ENCODE data around the gene POLR2A. TPM values are rescaled to one million over a fixed set of nuclear protein-coding genes. Genes with fewer than 3 reads are reported as not detected.

Gene POLR2A
- total RNA-seq, 1 donor from 2014 or later: 91.3 TPM

DNA sequence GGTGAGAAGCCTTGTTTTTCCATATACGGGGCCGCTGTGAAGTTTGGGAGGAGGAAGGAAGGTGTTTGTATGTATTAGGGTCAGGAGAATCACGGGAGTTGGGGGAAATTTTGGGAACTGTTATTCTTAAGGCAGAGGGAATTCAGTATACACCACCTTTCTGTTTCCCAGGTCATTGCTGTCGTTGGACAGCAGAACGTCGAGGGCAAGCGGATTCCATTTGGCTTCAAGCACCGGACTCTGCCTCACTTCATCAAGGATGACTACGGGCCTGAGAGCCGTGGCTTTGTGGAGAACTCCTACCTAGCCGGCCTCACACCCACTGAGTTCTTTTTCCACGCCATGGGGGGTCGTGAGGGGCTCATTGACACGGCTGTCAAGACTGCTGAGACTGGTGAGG is 17.6 kb downstream of the POLR2A start:
- Histone ChIP-seq H3K9ac (ENCODE audit: low read depth in 1 of 3, low read length in 3 of 3) (no peak overlapping the region), H3K4me1 (ENCODE audit: control insufficient read depth in 3 of 3, insufficient read depth in 3 of 3, low read length in 3 of 3) (peaks cover 0 to 7% (median 0%) of the 10 kb centered on the region in 3 donors), H3K9me3 (ENCODE audit: control insufficient read depth in 3 of 3, low read length in 3 of 3) (no peaks in the 10 kb centered on the region), H3K27ac (ENCODE audit: low read depth, low read length) (no peak overlapping the region), H3K27me3 (ENCODE audit: control insufficient read depth in 3 of 3, insufficient read depth in 3 of 3, low read length in 3 of 3) (no peaks in the 10 kb centered on the region), H3K36me3 (ENCODE audit: control insufficient read depth in 3 of 3, insufficient read depth in 3 of 3, low read length in 3 of 3) (peaks cover 75 to 89% (median 89%) of the 10 kb centered on the region in 3 donors), H3K4me3 (ENCODE audit: low read length in 3 of 3) (no peak overlapping the region)

DNA sequence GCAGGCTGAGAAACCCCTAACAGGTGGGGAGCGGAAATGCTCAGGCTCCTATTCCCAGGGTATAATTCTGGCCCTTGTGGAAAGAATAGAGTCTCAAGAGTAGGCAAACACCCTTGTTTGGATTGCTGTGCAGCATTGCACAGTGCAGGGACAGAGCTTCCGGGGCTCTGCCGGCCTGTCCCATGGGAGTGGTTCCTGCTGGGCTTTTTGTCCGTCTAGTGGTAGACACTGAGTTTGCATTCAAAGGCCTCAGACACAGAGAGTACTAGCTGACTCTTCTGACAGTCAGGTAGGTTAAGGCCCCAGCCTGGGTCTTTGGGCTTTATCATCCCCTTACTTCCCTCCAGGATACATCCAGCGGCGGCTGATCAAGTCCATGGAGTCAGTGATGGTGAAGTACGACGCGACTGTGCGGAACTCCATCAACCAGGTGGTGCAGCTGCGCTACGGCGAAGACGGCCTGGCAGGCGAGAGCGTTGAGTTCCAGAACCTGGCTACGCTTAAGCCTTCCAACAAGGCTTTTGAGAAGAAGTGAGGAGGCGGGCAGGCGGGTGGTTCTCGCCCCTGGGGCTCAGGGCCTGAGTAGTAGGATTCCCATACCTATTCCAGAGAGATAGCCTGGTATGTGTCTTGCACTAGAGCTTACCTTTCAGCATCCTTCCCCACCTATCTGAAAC is 18.1 kb downstream of the POLR2A start:
- H3K36me3 ChIP-seq (ENCODE audit: control insufficient read depth in 3 of 3, insufficient read depth in 3 of 3, low read length in 3 of 3): peaks cover 72 to 88% (median 86%) of the 10 kb centered on the region in 3 donors
- H3K4me1 ChIP-seq (ENCODE audit: control insufficient read depth in 3 of 3, insufficient read depth in 3 of 3, low read length in 3 of 3): peaks cover 0 to 5% (median 0%) of the 10 kb centered on the region in 3 donors
- H3K4me3 ChIP-seq (ENCODE audit: low read length in 3 of 3): no peak overlapping the region
- no peaks in the 10 kb centered on the region for H3K9me3 ChIP-seq (ENCODE audit: control insufficient read depth in 3 of 3, low read length in 3 of 3)
- H3K27ac ChIP-seq (ENCODE audit: low read depth, low read length): no peak overlapping the region
- no peaks in the 10 kb centered on the region for H3K27me3 ChIP-seq (ENCODE audit: control insufficient read depth in 3 of 3, insufficient read depth in 3 of 3, low read length in 3 of 3)
- no peak overlapping the region for H3K9ac ChIP-seq (ENCODE audit: low read depth in 1 of 3, low read length in 3 of 3)

DNA sequence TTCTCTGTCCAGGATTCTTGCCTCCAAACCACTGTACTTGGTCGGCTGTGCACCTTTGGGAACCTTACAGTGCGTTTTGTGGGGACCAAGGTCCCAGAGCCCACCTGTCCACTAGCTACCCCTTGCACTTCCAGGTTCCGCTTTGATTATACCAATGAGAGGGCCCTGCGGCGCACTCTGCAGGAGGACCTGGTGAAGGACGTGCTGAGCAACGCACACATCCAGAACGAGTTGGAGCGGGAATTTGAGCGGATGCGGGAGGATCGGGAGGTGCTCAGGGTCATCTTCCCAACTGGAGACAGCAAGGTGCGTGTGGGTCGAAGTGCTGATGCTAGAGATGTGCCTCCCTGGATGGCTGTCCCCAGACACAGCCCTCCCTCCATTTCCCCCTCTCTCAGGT is 18.8 kb downstream of the POLR2A start:
- peaks cover 0 to 2% (median 0%) of the 10 kb centered on the region in 3 donors for H3K4me1 ChIP-seq (ENCODE audit: control insufficient read depth in 3 of 3, insufficient read depth in 3 of 3, low read length in 3 of 3)

DNA sequence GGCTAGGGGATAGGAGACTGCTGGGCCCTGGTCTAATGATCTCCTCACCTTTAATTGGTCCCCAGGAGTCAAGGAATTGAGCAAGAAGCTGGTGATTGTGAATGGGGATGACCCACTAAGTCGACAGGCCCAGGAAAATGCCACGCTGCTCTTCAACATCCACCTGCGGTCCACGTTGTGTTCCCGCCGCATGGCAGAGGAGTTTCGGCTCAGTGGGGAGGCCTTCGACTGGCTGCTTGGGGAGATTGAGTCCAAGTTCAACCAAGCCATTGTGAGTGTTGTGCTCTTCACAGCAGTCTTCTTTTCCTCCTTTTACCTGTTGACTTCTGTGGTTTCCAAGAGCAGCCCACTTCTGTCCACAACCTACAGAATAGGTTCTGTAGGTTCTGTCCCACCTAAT is 19.4 kb downstream of the POLR2A start:
- peaks cover 68 to 85% (median 83%) of the 10 kb centered on the region in 3 donors for H3K36me3 ChIP-seq (ENCODE audit: control insufficient read depth in 3 of 3, insufficient read depth in 3 of 3, low read length in 3 of 3)
- no peak overlapping the region for H3K27ac ChIP-seq (ENCODE audit: low read depth, low read length)
- H3K27me3 ChIP-seq (ENCODE audit: control insufficient read depth in 3 of 3, insufficient read depth in 3 of 3, low read length in 3 of 3): no peaks in the 10 kb centered on the region
- no peak overlapping the region for H3K9ac ChIP-seq (ENCODE audit: low read depth in 1 of 3, low read length in 3 of 3)
- no peak overlapping the region for H3K4me3 ChIP-seq (ENCODE audit: low read length in 3 of 3)
- no peaks in the 10 kb centered on the region for H3K4me1 ChIP-seq (ENCODE audit: control insufficient read depth in 3 of 3, insufficient read depth in 3 of 3, low read length in 3 of 3)
- no peaks in the 10 kb centered on the region for H3K9me3 ChIP-seq (ENCODE audit: control insufficient read depth in 3 of 3, low read length in 3 of 3)

More for the DNA sequence above, 18.8 kb downstream of the POLR2A start:
- Histone ChIP-seq H3K9ac (ENCODE audit: low read depth in 1 of 3, low read length in 3 of 3) (no peak overlapping the region), H3K27ac (ENCODE audit: low read depth, low read length) (no peak overlapping the region), H3K27me3 (ENCODE audit: control insufficient read depth in 3 of 3, insufficient read depth in 3 of 3, low read length in 3 of 3) (no peaks in the 10 kb centered on the region), H3K4me3 (ENCODE audit: low read length in 3 of 3) (no peak overlapping the region), H3K36me3 (ENCODE audit: control insufficient read depth in 3 of 3, insufficient read depth in 3 of 3, low read length in 3 of 3) (peaks cover 68 to 85% (median 83%) of the 10 kb centered on the region in 3 donors), H3K9me3 (ENCODE audit: control insufficient read depth in 3 of 3, low read length in 3 of 3) (no peaks in the 10 kb centered on the region)

DNA sequence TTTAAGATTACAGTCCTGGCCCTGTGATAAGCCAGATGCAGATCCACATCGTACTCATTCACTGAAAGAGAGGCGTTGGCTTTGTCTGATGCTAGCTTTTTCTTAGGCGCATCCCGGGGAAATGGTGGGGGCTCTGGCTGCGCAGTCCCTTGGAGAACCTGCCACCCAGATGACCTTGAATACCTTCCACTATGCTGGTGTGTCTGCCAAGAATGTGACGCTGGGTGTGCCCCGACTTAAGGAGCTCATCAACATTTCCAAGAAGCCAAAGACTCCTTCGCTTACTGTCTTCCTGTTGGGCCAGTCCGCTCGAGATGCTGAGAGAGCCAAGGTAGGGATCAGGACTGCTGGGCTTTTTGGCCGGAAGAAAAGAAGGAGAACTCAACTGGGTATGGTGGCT is 24.0 kb downstream of the POLR2A start:
- no peak overlapping the region for H3K9ac ChIP-seq (ENCODE audit: low read depth in 1 of 3, low read length in 3 of 3)
- no peaks in the 10 kb centered on the region for H3K27me3 ChIP-seq (ENCODE audit: control insufficient read depth in 3 of 3, insufficient read depth in 3 of 3, low read length in 3 of 3)
- peaks cover 0 to 2% (median 0%) of the 10 kb centered on the region in 3 donors for H3K4me1 ChIP-seq (ENCODE audit: control insufficient read depth in 3 of 3, insufficient read depth in 3 of 3, low read length in 3 of 3)
- no peaks in the 10 kb centered on the region for H3K9me3 ChIP-seq (ENCODE audit: control insufficient read depth in 3 of 3, low read length in 3 of 3)
- H3K4me3 ChIP-seq (ENCODE audit: low read length in 3 of 3): no peak overlapping the region
- H3K36me3 ChIP-seq (ENCODE audit: control insufficient read depth in 3 of 3, insufficient read depth in 3 of 3, low read length in 3 of 3): peaks cover 69 to 85% (median 83%) of the 10 kb centered on the region in 3 donors
- H3K27ac ChIP-seq (ENCODE audit: low read depth, low read length): no peak overlapping the region

DNA sequence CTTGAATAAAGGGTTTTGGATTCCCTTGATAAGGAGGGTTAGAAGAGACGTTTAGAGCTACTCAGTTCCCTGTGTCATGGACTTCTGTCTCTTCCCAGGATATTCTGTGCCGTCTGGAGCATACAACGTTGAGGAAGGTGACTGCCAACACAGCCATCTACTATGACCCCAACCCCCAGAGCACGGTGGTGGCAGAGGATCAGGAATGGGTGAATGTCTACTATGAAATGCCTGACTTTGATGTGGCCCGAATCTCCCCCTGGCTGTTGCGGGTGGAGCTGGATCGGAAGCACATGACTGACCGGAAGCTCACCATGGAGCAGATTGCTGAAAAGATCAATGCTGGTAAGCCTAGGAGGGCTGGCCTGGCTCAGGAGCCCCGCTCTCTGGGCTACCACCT is 24.7 kb downstream of the POLR2A start:
- H3K4me3 ChIP-seq (ENCODE audit: low read length in 3 of 3): no peak overlapping the region
- H3K9me3 ChIP-seq (ENCODE audit: control insufficient read depth in 3 of 3, low read length in 3 of 3): no peaks in the 10 kb centered on the region
- no peaks in the 10 kb centered on the region for H3K27me3 ChIP-seq (ENCODE audit: control insufficient read depth in 3 of 3, insufficient read depth in 3 of 3, low read length in 3 of 3)
- H3K27ac ChIP-seq (ENCODE audit: low read depth, low read length): no peak overlapping the region
- peaks cover 69 to 85% (median 83%) of the 10 kb centered on the region in 3 donors for H3K36me3 ChIP-seq (ENCODE audit: control insufficient read depth in 3 of 3, insufficient read depth in 3 of 3, low read length in 3 of 3)
- no peak overlapping the region for H3K9ac ChIP-seq (ENCODE audit: low read depth in 1 of 3, low read length in 3 of 3)
- peaks cover 0 to 2% (median 0%) of the 10 kb centered on the region in 3 donors for H3K4me1 ChIP-seq (ENCODE audit: control insufficient read depth in 3 of 3, insufficient read depth in 3 of 3, low read length in 3 of 3)

DNA sequence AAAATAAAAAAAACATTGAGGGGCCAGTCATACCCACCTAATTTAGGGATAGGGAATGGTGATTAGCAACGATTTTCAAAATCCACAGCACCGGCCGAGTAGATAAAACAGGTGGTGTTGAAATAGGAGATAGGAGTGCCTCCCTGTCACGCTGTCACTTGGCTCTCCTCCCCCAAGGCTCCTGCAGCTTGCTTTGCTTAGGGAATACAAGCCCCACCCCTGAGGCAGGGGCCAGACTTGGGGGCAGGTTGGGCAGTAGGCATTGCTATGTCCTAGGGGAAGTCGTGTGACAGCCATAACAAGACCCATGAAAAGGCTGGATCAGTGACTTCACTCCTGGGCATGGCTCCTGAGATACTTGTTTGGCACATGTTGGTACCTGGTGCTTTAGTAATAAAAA is 25.8 kb downstream of the POLR2A start:
- Histone ChIP-seq H3K36me3 (ENCODE audit: control insufficient read depth in 3 of 3, insufficient read depth in 3 of 3, low read length in 3 of 3) (peaks cover 68 to 79% (median 75%) of the 10 kb centered on the region in 3 donors), H3K9ac (ENCODE audit: low read depth in 1 of 3, low read length in 3 of 3) (no peak overlapping the region), H3K27ac (ENCODE audit: low read depth, low read length) (no peak overlapping the region), H3K27me3 (ENCODE audit: control insufficient read depth in 3 of 3, insufficient read depth in 3 of 3, low read length in 3 of 3) (no peaks in the 10 kb centered on the region), H3K4me1 (ENCODE audit: control insufficient read depth in 3 of 3, insufficient read depth in 3 of 3, low read length in 3 of 3) (peaks cover 0 to 2% (median 0%) of the 10 kb centered on the region in 3 donors), H3K4me3 (ENCODE audit: low read length in 3 of 3) (no peak overlapping the region), H3K9me3 (ENCODE audit: control insufficient read depth in 3 of 3, low read length in 3 of 3) (no peaks in the 10 kb centered on the region)

DNA sequence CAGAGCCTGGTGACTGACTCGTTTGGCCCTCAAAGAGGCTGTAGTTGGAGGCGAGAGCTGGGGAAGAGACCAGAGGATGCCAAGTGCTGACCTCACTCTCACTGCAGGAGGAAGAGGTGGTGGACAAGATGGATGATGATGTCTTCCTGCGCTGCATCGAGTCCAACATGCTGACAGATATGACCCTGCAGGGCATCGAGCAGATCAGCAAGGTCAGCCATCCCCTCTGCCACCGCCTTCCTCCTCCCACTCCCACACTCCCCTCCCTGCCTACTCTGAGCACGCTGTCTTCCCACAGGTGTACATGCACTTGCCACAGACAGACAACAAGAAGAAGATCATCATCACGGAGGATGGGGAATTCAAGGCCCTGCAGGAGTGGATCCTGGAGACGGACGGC is 26.9 kb downstream of the POLR2A start:
- no peak overlapping the region for H3K27ac ChIP-seq (ENCODE audit: low read depth, low read length)
- peaks cover 0 to 2% (median 0%) of the 10 kb centered on the region in 3 donors for H3K4me1 ChIP-seq (ENCODE audit: control insufficient read depth in 3 of 3, insufficient read depth in 3 of 3, low read length in 3 of 3)
- no peak overlapping the region for H3K9ac ChIP-seq (ENCODE audit: low read depth in 1 of 3, low read length in 3 of 3)
- no peaks in the 10 kb centered on the region for H3K27me3 ChIP-seq (ENCODE audit: control insufficient read depth in 3 of 3, insufficient read depth in 3 of 3, low read length in 3 of 3)
- peaks cover 65 to 73% (median 69%) of the 10 kb centered on the region in 3 donors for H3K36me3 ChIP-seq (ENCODE audit: control insufficient read depth in 3 of 3, insufficient read depth in 3 of 3, low read length in 3 of 3)
- no peaks in the 10 kb centered on the region for H3K9me3 ChIP-seq (ENCODE audit: control insufficient read depth in 3 of 3, low read length in 3 of 3)
- H3K4me3 ChIP-seq (ENCODE audit: low read length in 3 of 3): no peak overlapping the region

DNA sequence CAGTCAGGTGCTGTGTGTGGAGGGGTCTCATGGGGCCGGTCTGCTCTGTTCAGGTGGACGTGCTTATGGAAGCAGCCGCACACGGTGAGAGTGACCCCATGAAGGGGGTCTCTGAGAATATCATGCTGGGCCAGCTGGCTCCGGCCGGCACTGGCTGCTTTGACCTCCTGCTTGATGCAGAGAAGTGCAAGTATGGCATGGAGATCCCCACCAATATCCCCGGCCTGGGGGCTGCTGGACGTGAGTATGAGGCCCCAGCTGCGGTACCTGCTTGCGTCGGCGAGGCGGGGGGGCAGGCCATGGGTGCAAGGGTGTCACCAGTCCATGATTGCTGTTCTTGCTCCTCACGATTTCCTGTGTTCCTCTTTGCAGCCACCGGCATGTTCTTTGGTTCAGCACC is 27.9 kb downstream of the POLR2A start:
- H3K9me3 ChIP-seq (ENCODE audit: control insufficient read depth in 3 of 3, low read length in 3 of 3): no peaks in the 10 kb centered on the region
- H3K36me3 ChIP-seq (ENCODE audit: control insufficient read depth in 3 of 3, insufficient read depth in 3 of 3, low read length in 3 of 3): peaks cover 58 to 66% (median 62%) of the 10 kb centered on the region in 3 donors
- no peaks in the 10 kb centered on the region for H3K27me3 ChIP-seq (ENCODE audit: control insufficient read depth in 3 of 3, insufficient read depth in 3 of 3, low read length in 3 of 3)
- peaks cover 0 to 2% (median 0%) of the 10 kb centered on the region in 3 donors for H3K4me1 ChIP-seq (ENCODE audit: control insufficient read depth in 3 of 3, insufficient read depth in 3 of 3, low read length in 3 of 3)
- no peak overlapping the region for H3K4me3 ChIP-seq (ENCODE audit: low read length in 3 of 3)
- no peak overlapping the region for H3K27ac ChIP-seq (ENCODE audit: low read depth, low read length)
- H3K9ac ChIP-seq (ENCODE audit: low read depth in 1 of 3, low read length in 3 of 3): no peak overlapping the region

DNA sequence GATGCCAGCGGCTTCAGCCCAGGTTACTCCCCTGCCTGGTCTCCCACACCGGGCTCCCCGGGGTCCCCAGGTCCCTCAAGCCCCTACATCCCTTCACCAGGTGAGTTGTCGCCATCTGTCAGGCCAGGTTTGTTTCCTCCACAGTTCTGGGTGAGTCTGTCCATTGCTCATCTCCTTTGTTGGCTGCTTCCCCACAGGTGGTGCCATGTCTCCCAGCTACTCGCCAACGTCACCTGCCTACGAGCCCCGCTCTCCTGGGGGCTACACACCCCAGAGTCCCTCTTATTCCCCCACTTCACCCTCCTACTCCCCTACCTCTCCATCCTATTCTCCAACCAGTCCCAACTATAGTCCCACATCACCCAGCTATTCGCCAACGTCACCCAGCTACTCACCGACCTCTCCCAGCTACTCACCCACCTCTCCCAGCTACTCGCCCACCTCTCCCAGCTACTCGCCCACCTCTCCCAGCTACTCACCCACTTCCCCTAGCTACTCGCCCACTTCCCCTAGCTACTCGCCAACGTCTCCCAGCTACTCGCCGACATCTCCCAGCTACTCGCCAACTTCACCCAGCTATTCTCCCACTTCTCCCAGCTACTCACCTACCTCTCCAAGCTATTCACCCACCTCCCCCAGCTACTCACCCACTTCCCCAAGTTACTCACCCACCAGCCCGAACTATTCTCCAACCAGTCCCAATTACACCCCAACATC is 28.8 kb downstream of the POLR2A start:
- Histone ChIP-seq H3K9me3 (ENCODE audit: control insufficient read depth in 3 of 3, low read length in 3 of 3) (no peaks in the 10 kb centered on the region), H3K4me1 (ENCODE audit: control insufficient read depth in 3 of 3, insufficient read depth in 3 of 3, low read length in 3 of 3) (peaks cover 0 to 2% (median 0%) of the 10 kb centered on the region in 3 donors), H3K36me3 (ENCODE audit: control insufficient read depth in 3 of 3, insufficient read depth in 3 of 3, low read length in 3 of 3) (peaks cover 55 to 60% (median 56%) of the 10 kb centered on the region in 3 donors), H3K9ac (ENCODE audit: low read depth in 1 of 3, low read length in 3 of 3) (no peak overlapping the region), H3K27me3 (ENCODE audit: control insufficient read depth in 3 of 3, insufficient read depth in 3 of 3, low read length in 3 of 3) (no peaks in the 10 kb centered on the region), H3K27ac (ENCODE audit: low read depth, low read length) (no peak overlapping the region), H3K4me3 (ENCODE audit: low read length in 3 of 3) (no peak overlapping the region)
